K562 (cell line): Measurements from ENCODE around the gene GTSE1. TPM values are rescaled to one million over a fixed set of nuclear protein-coding genes. Genes with fewer than 3 reads are reported as not detected.

Experiments
- ATAC-seq: fragments of 200-7000 bp; cut with Tn5 transposase; 3 replicates; pipeline ENCODE4 v1.9.1; 2020; ENCODE audit warnings: moderate library complexity
- BruUV-seq: library from RNA; stranded (reverse); fragments of 400-500 nt; replicated peaks from 2 replicates; lab custom pipeline; 2021; lab: Mats Ljungman, UMichigan
- CTCF ChIA-PET: fragments of 300-600 bp; formaldehyde crosslinking; extraction: SDS; loops from one replicate; lab custom pipeline; 2021; ENCODE audit warnings: low intra/inter-chr PET ratio; lab: Yijun Ruan, JAX
- POLR2A ChIA-PET: fragments of 300-600, 350-650 bp; sonication (Branson Sonifier 250); formaldehyde crosslinking; extraction: SDS; loops from one replicate; lab custom pipeline; 2021; ENCODE audit warnings: antibody characterized with exemption, inconsistent platforms; lab: Yijun Ruan, JAX
- DNase-seq, 4 experiments: peaks; one replicate each; pipeline versions ENCODE4 v3.0.0 to v3.0.0-alpha.2; 2011 to 2018; ENCODE audit warnings: low spot score in 3 of 4, mixed read lengths in 3 of 4; ENCODE audit errors: extremely low read depth in 1 of 4
- FAIRE-seq: peaks from 2 replicates; lab custom pipeline; 2011; peaks lifted over from hg19 to GRCh38; lab: Jason Lieb, UNC
- H2AFZ ChIP-seq: 2 replicates; pipeline ENCODE4 v1.6.0; 2011; ENCODE audit warnings: low read depth, low read length, control low read depth, inconsistent platforms
- H3K27ac ChIP-seq: fragments of 200-600 bp; 3 replicates; pipeline ENCODE4 v1.8.0; 2011; ENCODE audit warnings: low read depth, mild to moderate bottlenecking, control low read depth, inconsistent platforms, low read length, moderate library complexity, mixed read lengths; ENCODE audit errors: extremely low read depth
- H3K27me3 ChIP-seq, 2 experiments: fragments of 300-600 bp in 1 of 2; 2 replicates in 1 of 2; 3 replicates in 1 of 2; pipeline versions ENCODE4 v1.6.0 to v1.8.0; 2011; ENCODE audit warnings: inconsistent platforms in 2 of 2, low read length in 2 of 2, mild to moderate bottlenecking in 1 of 2, mixed read lengths in 1 of 2, moderate library complexity in 1 of 2; ENCODE audit not compliant: control insufficient read depth in 2 of 2, insufficient read depth in 2 of 2
- H3K36me3 ChIP-seq: fragments of 300-600 bp; 3 replicates; pipeline ENCODE4 v1.8.0; 2011; ENCODE audit warnings: mild to moderate bottlenecking, low read length, inconsistent platforms; ENCODE audit not compliant: control insufficient read depth, insufficient read depth
- H3K4me1 ChIP-seq, 2 experiments: fragments of 200-600 bp in 1 of 2; replicated peaks in 1 of 2; 2 replicates in 1 of 2; 3 replicates in 1 of 2; pipeline versions ENCODE4 v1.5.1 to v1.8.0; 2011; ENCODE audit warnings: inconsistent platforms in 2 of 2, low read length in 2 of 2, mild to moderate bottlenecking in 1 of 2, mixed read lengths in 1 of 2, moderate library complexity in 1 of 2; ENCODE audit not compliant: control insufficient read depth in 2 of 2, insufficient read depth in 2 of 2
- H3K4me2 ChIP-seq: 2 replicates; pipeline ENCODE4 v1.6.1; 2011; ENCODE audit warnings: low read length, control low read depth, inconsistent platforms, mixed read lengths; ENCODE audit not compliant: insufficient read depth
- H3K4me3 ChIP-seq: fragments of 200-600 bp; sonication (generic), shearing (Covaris generic); 2 replicates; pipeline ENCODE4 v1.5.1; 2016; ENCODE audit warnings: control low read depth, inconsistent platforms
- H3K79me2 ChIP-seq: fragments of 200-600 bp; 3 replicates; pipeline ENCODE4 v1.8.0; 2011; ENCODE audit warnings: low read length, inconsistent platforms; ENCODE audit not compliant: control insufficient read depth, insufficient read depth
- H3K9ac ChIP-seq, 2 experiments: 2 replicates each; pipeline versions ENCODE4 v1.6.0 to v1.6.1; 2011; ENCODE audit warnings: low read depth in 2 of 2, low read length in 2 of 2, control low read depth in 1 of 2, inconsistent platforms in 1 of 2, mild to moderate bottlenecking in 1 of 2, mixed read lengths in 1 of 2; ENCODE audit not compliant: insufficient read depth in 1 of 2
- H3K9me1 ChIP-seq: one replicate; pipeline ENCODE4 v1.6.0; 2011; ENCODE audit warnings: inconsistent platforms, mild to moderate bottlenecking, low read length, moderate library complexity; ENCODE audit not compliant: control insufficient read depth, insufficient read depth
- H3K9me3 ChIP-seq: replicated peaks from 2 replicates; pipeline ENCODE4 v1.5.1; 2011; ENCODE audit warnings: low read depth, low read length, inconsistent platforms; ENCODE audit not compliant: control insufficient read depth, insufficient read depth
- H4K20me1 ChIP-seq: replicated peaks from 2 replicates; pipeline ENCODE4 v1.6.1; 2011; ENCODE audit warnings: low read length, inconsistent platforms, mixed read lengths; ENCODE audit not compliant: control insufficient read depth, insufficient read depth
- CBFA2T2 ChIP-seq: fragments of 450-650 bp; conservative IDR thresholded peaks from 2 replicates; pipeline ENCODE4 v1.6.1; 2017; ENCODE audit warnings: mild to moderate bottlenecking
- GATAD2A ChIP-seq: fragments of 450-650 bp; IDR thresholded peaks from 2 replicates; pipeline ENCODE4 v1.6.1; 2017
- HDAC2 ChIP-seq: fragments of 450-650 bp; IDR thresholded peaks from 2 replicates; pipeline ENCODE4 v1.6.1; 2016; ENCODE audit warnings: mild to moderate bottlenecking
- SNAPC5 ChIP-seq: fragments of 250-450 bp; sonication (Bioruptor Pico); IDR thresholded peaks from 2 replicates; pipeline ENCODE4 v1.8.0; 2021; ENCODE audit warnings: moderate library complexity, mild to moderate bottlenecking, inconsistent platforms
- SP1 ChIP-seq: sonication (generic); formaldehyde crosslinking; IDR thresholded peaks from 2 replicates; pipeline ENCODE4 v1.8.1; 2022; ENCODE audit warnings: mild to moderate bottlenecking, missing genetic modification reagents
- ZNF133 ChIP-seq: fragments of 250-450 bp; sonication (Bioruptor Pico); IDR thresholded peaks from 2 replicates; pipeline ENCODE4 v1.4.0; 2020; ENCODE audit warnings: mild to moderate bottlenecking
- ZNF324 ChIP-seq: fragments of 250-450 bp; sonication (Bioruptor Pico); IDR thresholded peaks from 2 replicates; pipeline ENCODE4 v1.4.0; 2020; ENCODE audit warnings: mild to moderate bottlenecking
- ZNF41 ChIP-seq: fragments of 250-450 bp; sonication (Bioruptor Pico); conservative IDR thresholded peaks from 2 replicates; pipeline ENCODE4 v1.4.0; 2020; ENCODE audit warnings: mild to moderate bottlenecking
- WGBS: fragments of 100-300 bp; shearing (Covaris generic); methylation state at CpG from one replicate; pipeline ENCODE4 v1.1.6; 2016; ENCODE audit warnings: low coverage, mixed read lengths; ENCODE audit not compliant: insufficient coverage; ENCODE audit errors: missing lambda C conversion rate; 5-methylcytosine and 5-hydroxymethylcytosine counted together
- in situ Hi-C: fragments of 300-500 bp; cut with MboI; formaldehyde crosslinking; loops from 4 replicates; pipeline ENCODE4 v1.15.0; 2018; ENCODE audit warnings: inconsistent platforms, mixed read lengths
- intact Hi-C: fragments of 100-400 bp; cut with micrococcal nuclease; formaldehyde crosslinking; loops from 2 replicates; pipeline ENCODE4 v1.14.2; 2022
- polyA plus RNA-seq, 8 experiments: library from polyadenylated mRNA; depleted of rRNA in 4 of 8; stranded (reverse) in 5 of 8; unstranded in 3 of 8; fragments of >200 nt; fragmentation: Nextera tagmentation in 2 of 8; fragmentation: Illumina TruSeq in 1 of 8; extraction: Ambion mirVana in 2 of 8; extraction: Trizol in 1 of 8; gene quantifications; 2 replicates each; pipeline versions ENCODE4 v1.2.1 to v1.2.3, GENCODE V29; 2011 to 2014; ENCODE audit warnings: inconsistent platforms in 1 of 8, missing spikeins in 1 of 8
- total RNA-seq, 7 experiments: library from RNA; depleted of rRNA in 6 of 7; stranded (reverse); fragments of >200 nt in 6 of 7; fragmentation: Illumina TruSeq in 2 of 7; extraction: Trizol in 2 of 7; gene quantifications; 2 replicates each; pipeline versions ENCODE4 v1.2.1 to v1.2.3, GENCODE V29; 2011 to 2021; ENCODE audit warnings: low replicate concordance in 1 of 7

Gene GTSE1
- total and polyA plus RNA-seq, 9 of the 15 experiments (the other 6 are each of a cell fraction or from before 2014, with no cell fraction given) = 2.5 to 22.5 (median 12.9) TPM

- Histone ChIP-seq H3K9ac (no peak overlapping the region), H4K20me1 (peaks cover 3% of the 10 kb centered on the region; the same call in 1 of the 2 replicates), H3K4me3 (no peak overlapping the region), H3K36me3 (peaks cover 89% of the 10 kb centered on the region; the same call in 2 of the 3 replicates), H3K27me3 (no peaks in the 10 kb centered on the region), H3K79me2 (no peaks in the 10 kb centered on the region), H3K9me3 (no peaks in the 10 kb centered on the region), H2AFZ (no peak overlapping the region), H3K9me1 (no peaks in the 10 kb centered on the region), H3K4me1 (no peaks in the 10 kb centered on the region), H3K27ac (no peak overlapping the region), H3K4me2 (no peak overlapping the region)
- no peak for FAIRE-seq
- BruUV-seq = no TSS peak
- ATAC-seq = no peak
- DNase-seq = no peak
- WGBS = 93% methylated on average over 16 of the region's 18 CpGs
- POLR2A ChIA-PET = interaction anchor here (0.6 to 0.7 kb wide), 2 partner anchors 14 to 184 kb away, joined by 3 read pairs; partner anchors contain the start of gene TRMU
- TF ChIP-seq ZNF133 (CRISPR knock-in tag) (no peak), SNAPC5 (CRISPR knock-in tag) (no peak), ZNF324 (CRISPR knock-in tag) (no peak), ZNF41 (CRISPR knock-in tag) (no peak), HDAC2 (no peak), GATAD2A (no peak), SP1 (CRISPR knock-in tag) (no peak), CBFA2T2 (no peak)
- intact Hi-C loops (no loop called here), in situ Hi-C loops (no loop called here)
- CTCF ChIA-PET = no interaction called here
Observed at GRCh38 chr22:46349238-46349637, 52.6 kb downstream of the GTSE1 start.
